ENCODE results near the gene MOSPD3. TPM values are rescaled to one million over a fixed set of nuclear protein-coding genes. Genes with fewer than 3 reads are reported as not detected.

MOSPD3 gene
- total RNA-seq, 1 experiment from 2014 or later = 25.0 TPM

DNA sequence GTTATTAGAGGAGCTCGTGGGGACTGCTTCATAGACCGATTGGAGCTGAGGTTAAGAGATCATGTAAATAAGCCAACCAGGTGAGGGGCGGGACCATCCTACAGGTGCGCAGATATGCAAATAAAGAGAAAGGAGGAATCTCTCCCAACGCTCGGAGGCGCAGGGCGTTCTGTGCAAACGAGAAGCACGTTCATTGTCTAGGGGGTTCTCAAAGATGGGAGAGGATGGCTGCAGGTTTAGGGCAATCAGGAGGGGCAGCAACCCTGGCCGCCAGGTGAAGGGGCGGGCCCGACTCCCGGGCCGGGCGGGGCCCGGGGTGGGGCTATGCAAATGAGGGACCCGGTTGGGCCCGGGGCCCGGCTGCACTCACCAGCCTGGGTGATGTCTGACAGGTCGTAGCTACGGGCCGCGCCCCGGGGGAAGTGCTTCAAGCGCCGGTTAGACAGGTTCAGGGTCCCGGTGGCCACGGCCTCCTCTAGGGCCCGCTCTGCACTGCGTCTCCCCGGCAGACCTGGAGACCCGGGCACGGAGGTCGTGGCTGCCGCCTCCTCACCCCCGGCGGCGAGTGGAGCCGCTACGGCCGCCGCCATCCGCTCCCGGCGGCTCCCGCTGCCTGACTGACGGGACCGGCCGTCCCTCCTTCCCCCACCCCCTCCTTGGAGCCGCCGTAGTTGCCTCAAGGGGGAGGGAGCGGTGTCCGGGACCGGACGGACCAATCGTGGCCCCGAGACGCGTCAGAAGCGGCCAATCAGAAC, 26.7 kb upstream of the MOSPD3 start, which contains the start of gene LRCH4:
TSS of gene LRCH4 (minus strand) at position 619 of the 755 bp plus-strand sequence. CDS start at position 590, 29 bp downstream.
- intact Hi-C loops (cut with micrococcal nuclease; ENCODE audit: unreplicated experiment) = no loop called here
- no peaks in the 10 kb centered on the region for H3K9me3 ChIP-seq (ENCODE audit: control insufficient read depth, insufficient read depth, low read depth, low read length)
- peak within 1 kb of the TSS; percentile 89 to 93 for H3K4me3 ChIP-seq (ENCODE audit: low read depth in 2 of 2, low read length in 2 of 2)
- ATAC-seq (peak; percentile 64), DNase-seq (ENCODE audit: low read depth, low spot score) (no peak)
- H3K36me3 ChIP-seq (ENCODE audit: control insufficient read depth, insufficient read depth, low read length) = peaks cover 9% of the 10 kb centered on the region; the same call in 1 of the 2 replicates
- no peaks in the 10 kb centered on the region for H3K27me3 ChIP-seq (ENCODE audit: control insufficient read depth, insufficient read depth, low read length)
- in situ Hi-C loops (cut with HindIII; ENCODE audit: low pct_unique_long_range_greater_than_20kb, low sequenced_read_pairs) = no loop called here
- BruUV-seq (replicated peaks) = no TSS peak
- POLR2A ChIA-PET = interaction anchor here (0.6 kb wide), 4 partner anchors 12 to 91 kb away, joined by 3 to 12 read pairs (median 6); no protein-coding TSS in a partner anchor
- TF ChIP-seq TCF7L2 (IDR thresholded peaks at IDR 0.05; ENCODE audit: low read depth, low read length) (no peak), SIN3A (IDR thresholded peaks at IDR 0.05; ENCODE audit: borderline replicate concordance, insufficient read depth, low read depth, low read length) (peak; percentile 90; the same call in 1 of the 2 replicates), POLR2AphosphoS5 (IDR thresholded peaks at IDR 0.05; ENCODE audit: low read depth, low read length) (peak; percentile 94)
- TF ChIP-seq, protein P1, sequence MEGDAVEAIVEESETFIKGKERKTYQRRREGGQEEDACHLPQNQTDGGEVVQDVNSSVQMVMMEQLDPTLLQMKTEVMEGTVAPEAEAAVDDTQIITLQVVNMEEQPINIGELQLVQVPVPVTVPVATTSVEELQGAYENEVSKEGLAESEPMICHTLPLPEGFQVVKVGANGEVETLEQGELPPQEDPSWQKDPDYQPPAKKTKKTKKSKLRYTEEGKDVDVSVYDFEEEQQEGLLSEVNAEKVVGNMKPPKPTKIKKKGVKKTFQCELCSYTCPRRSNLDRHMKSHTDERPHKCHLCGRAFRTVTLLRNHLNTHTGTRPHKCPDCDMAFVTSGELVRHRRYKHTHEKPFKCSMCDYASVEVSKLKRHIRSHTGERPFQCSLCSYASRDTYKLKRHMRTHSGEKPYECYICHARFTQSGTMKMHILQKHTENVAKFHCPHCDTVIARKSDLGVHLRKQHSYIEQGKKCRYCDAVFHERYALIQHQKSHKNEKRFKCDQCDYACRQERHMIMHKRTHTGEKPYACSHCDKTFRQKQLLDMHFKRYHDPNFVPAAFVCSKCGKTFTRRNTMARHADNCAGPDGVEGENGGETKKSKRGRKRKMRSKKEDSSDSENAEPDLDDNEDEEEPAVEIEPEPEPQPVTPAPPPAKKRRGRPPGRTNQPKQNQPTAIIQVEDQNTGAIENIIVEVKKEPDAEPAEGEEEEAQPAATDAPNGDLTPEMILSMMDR (IDR thresholded peaks at IDR 0.05) = no peak
- TF ChIP-seq, protein P2, sequence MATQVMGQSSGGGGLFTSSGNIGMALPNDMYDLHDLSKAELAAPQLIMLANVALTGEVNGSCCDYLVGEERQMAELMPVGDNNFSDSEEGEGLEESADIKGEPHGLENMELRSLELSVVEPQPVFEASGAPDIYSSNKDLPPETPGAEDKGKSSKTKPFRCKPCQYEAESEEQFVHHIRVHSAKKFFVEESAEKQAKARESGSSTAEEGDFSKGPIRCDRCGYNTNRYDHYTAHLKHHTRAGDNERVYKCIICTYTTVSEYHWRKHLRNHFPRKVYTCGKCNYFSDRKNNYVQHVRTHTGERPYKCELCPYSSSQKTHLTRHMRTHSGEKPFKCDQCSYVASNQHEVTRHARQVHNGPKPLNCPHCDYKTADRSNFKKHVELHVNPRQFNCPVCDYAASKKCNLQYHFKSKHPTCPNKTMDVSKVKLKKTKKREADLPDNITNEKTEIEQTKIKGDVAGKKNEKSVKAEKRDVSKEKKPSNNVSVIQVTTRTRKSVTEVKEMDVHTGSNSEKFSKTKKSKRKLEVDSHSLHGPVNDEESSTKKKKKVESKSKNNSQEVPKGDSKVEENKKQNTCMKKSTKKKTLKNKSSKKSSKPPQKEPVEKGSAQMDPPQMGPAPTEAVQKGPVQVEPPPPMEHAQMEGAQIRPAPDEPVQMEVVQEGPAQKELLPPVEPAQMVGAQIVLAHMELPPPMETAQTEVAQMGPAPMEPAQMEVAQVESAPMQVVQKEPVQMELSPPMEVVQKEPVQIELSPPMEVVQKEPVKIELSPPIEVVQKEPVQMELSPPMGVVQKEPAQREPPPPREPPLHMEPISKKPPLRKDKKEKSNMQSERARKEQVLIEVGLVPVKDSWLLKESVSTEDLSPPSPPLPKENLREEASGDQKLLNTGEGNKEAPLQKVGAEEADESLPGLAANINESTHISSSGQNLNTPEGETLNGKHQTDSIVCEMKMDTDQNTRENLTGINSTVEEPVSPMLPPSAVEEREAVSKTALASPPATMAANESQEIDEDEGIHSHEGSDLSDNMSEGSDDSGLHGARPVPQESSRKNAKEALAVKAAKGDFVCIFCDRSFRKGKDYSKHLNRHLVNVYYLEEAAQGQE (IDR thresholded peaks at IDR 0.05; ENCODE audit: insufficient read depth in 1 of 2, low read depth in 2 of 2, low read length in 1 of 2) = peak in 1 of 2 experiments; percentile 59; a peak in 1 of 4 replicates
- CTCF ChIA-PET = interaction anchor here (0.6 to 1.1 kb wide), 5 partner anchors 17 to 267 kb away, joined by 3 to 4 read pairs (median 3); partner anchors contain the start of gene SLC12A9
- H3K4me1 ChIP-seq (ENCODE audit: control insufficient read depth, insufficient read depth, low read length) = peaks cover 12% of the 10 kb centered on the region
- H3K27ac ChIP-seq (ENCODE audit: low read length) = peak within 1 kb of the TSS; percentile 86

DNA sequence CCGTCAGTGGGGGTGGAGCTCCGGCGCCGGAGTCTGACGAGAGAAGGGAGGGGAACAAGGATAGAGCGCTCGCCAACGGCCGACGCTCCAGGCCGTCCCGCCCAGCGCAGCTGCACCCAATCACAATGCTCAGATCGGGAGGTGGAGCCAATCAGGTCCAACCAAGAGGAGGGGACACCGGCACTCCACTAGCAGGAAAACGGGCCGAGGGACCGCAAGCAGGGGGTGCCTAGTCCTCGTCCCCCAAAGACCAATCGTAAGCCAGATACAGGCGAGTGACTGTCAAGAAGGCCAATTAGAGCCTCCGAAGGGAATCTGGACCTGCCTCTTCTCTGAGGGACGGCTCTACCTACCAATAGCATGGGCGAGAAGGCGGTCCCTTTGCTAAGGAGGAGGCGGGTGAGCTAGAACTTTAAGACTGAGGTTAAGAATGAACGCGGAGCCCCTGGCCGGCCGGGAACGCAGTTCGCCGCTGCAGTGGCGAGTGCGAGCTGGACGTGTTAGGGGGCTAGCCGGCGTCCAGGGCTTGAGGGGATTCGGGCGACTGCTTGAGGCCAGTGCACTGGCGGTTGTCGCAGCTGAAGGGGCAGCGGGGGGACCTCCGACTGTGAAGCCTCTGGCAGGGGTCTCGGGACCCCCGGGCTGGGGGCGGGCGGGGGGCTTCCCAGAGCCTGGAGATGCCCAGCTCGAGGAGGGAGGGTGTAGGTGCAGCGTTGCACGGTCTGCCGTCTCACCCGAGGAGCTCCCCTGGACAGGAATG, 25.9 kb upstream of the MOSPD3 start, which contains the start of gene FBXO24:
TSS of gene FBXO24 (plus strand) at position 63 of the 760 bp plus-strand sequence. CDS start at position 361, 298 bp downstream.
- in situ Hi-C loops (cut with HindIII; ENCODE audit: low pct_unique_long_range_greater_than_20kb, low sequenced_read_pairs) = no loop called here
- DNase-seq (ENCODE audit: low read depth, low spot score) (peak; percentile 100), ATAC-seq (peak; percentile 95)
- TF ChIP-seq TCF7L2 (IDR thresholded peaks at IDR 0.05; ENCODE audit: low read depth, low read length) = peak; percentile 38; the same call in 1 of the 2 replicates
- 0 out of 2 replicates have a peak, but pooled peaks have one; percentile 2 for TF ChIP-seq POLR2AphosphoS5 (IDR thresholded peaks at IDR 0.05; ENCODE audit: low read depth, low read length)
- no peak for TF ChIP-seq SIN3A (IDR thresholded peaks at IDR 0.05; ENCODE audit: borderline replicate concordance, insufficient read depth, low read depth, low read length)
- TF ChIP-seq, protein P2 (IDR thresholded peaks at IDR 0.05; ENCODE audit: insufficient read depth in 1 of 2, low read depth in 2 of 2, low read length in 1 of 2) = no peak
- TF ChIP-seq, protein P1 (IDR thresholded peaks at IDR 0.05) = no peak
- Histone ChIP-seq H3K9me3 (ENCODE audit: control insufficient read depth, insufficient read depth, low read depth, low read length) (no peaks in the 10 kb centered on the region), H3K27ac (ENCODE audit: low read length) (peak within 1 kb of the TSS; percentile 86), H3K4me1 (ENCODE audit: control insufficient read depth, insufficient read depth, low read length) (peaks cover 12% of the 10 kb centered on the region), H3K36me3 (ENCODE audit: control insufficient read depth, insufficient read depth, low read length) (peaks cover 6% of the 10 kb centered on the region; the same call in 1 of the 2 replicates), H3K4me3 (ENCODE audit: low read depth in 2 of 2, low read length in 2 of 2) (peak within 1 kb of the TSS; percentile 89 to 93), H3K27me3 (ENCODE audit: control insufficient read depth, insufficient read depth, low read length) (no peaks in the 10 kb centered on the region)
- intact Hi-C loops (cut with micrococcal nuclease; ENCODE audit: unreplicated experiment) = no loop called here
- ChIA-PET CTCF (interaction anchor here (0.5 to 1.1 kb wide), 6 partner anchors 17 to 266 kb away, joined by 3 to 8 read pairs (median 3); partner anchors contain the start of gene SLC12A9), POLR2A (interaction anchor here (0.6 kb wide), 2 partner anchors 12 to 303 kb away, joined by 7 read pairs; no protein-coding TSS in a partner anchor)
- BruUV-seq (replicated peaks) = no TSS peak
